Liver (tissue), 9 donors: ENCODE results near the gene IGF2BP2. TPM values are rescaled to one million over a fixed set of nuclear protein-coding genes. Genes with fewer than 3 reads are reported as not detected.

Source experiments
- DNase-seq: peaks from one replicate; pipeline ENCODE4 v3.0.0-alpha.2; 2017; ENCODE audit warnings: low spot score
- H3K27ac ChIP-seq, 2 donors: one replicate each; pipeline ENCODE4 v1.7.0; 2013; ENCODE audit warnings: inconsistent platforms in 2 of 2, low read length in 2 of 2, control low read depth in 1 of 2, low read depth in 1 of 2, mild to moderate bottlenecking in 1 of 2
- H3K27me3 ChIP-seq, 4 donors: one replicate each; pipeline versions ENCODE4 v1.6.1 to v1.7.0; 2013; ENCODE audit warnings: low read length in 3 of 4, inconsistent platforms in 1 of 4, mild to moderate bottlenecking in 1 of 4, moderate library complexity in 1 of 4; ENCODE audit not compliant: control insufficient read depth in 4 of 4, insufficient read depth in 4 of 4
- H3K36me3 ChIP-seq, 4 donors: one replicate each; pipeline versions ENCODE4 v1.6.1 to v1.7.0; 2013; ENCODE audit warnings: low read length in 3 of 4, mild to moderate bottlenecking in 3 of 4, low read depth in 1 of 4, moderate library complexity in 1 of 4; ENCODE audit not compliant: control insufficient read depth in 4 of 4, insufficient read depth in 3 of 4
- H3K4me1 ChIP-seq, 4 donors: one replicate each; pipeline versions ENCODE4 v1.6.1 to v1.7.0; 2013; ENCODE audit warnings: low read length in 3 of 4, mild to moderate bottlenecking in 3 of 4, moderate library complexity in 1 of 4; ENCODE audit not compliant: control insufficient read depth in 4 of 4, insufficient read depth in 4 of 4
- H3K4me3 ChIP-seq, 3 donors: one replicate each; pipeline versions ENCODE4 v1.6.1 to v1.7.0; 2013; ENCODE audit warnings: low read length in 3 of 3, control low read depth in 1 of 3, low read depth in 1 of 3, mild to moderate bottlenecking in 1 of 3
- H3K9ac ChIP-seq, 2 donors: one replicate each; pipeline ENCODE4 v1.7.0; 2013; ENCODE audit warnings: low read length in 2 of 2, mild to moderate bottlenecking in 2 of 2, moderate library complexity in 2 of 2, control low read depth in 1 of 2, low read depth in 1 of 2
- H3K9me3 ChIP-seq, 4 donors: one replicate each; pipeline versions ENCODE4 v1.6.1 to v1.7.0; 2013; ENCODE audit warnings: low read length in 3 of 4; ENCODE audit not compliant: control insufficient read depth in 4 of 4
- ATF3 ChIP-seq: IDR thresholded peaks from 2 replicates; pipeline ENCODE4 v1.6.1; 2016; ENCODE audit warnings: antibody characterized with exemption
- CTCF ChIP-seq: fragments of 150-350 bp; IDR thresholded peaks from 2 replicates; pipeline ENCODE4 v1.5.1; 2017; ENCODE audit warnings: improper control_type of control experiment, low read depth, low read length; ENCODE audit not compliant: missing input control
- EGR1 ChIP-seq, 2 donors: IDR thresholded peaks; 2 replicates each; pipeline ENCODE4 v1.6.1; 2016 to 2018; ENCODE audit warnings: antibody characterized with exemption in 2 of 2, low read depth in 2 of 2
- FOXA1 ChIP-seq: IDR thresholded peaks from 2 replicates; pipeline ENCODE4 v1.6.1; 2016; ENCODE audit warnings: antibody characterized with exemption
- FOXA2 ChIP-seq: IDR thresholded peaks from 2 replicates; pipeline ENCODE4 v1.6.1; 2016; ENCODE audit warnings: antibody characterized with exemption
- GABPA ChIP-seq, 2 donors: IDR thresholded peaks in 1 of 2; conservative IDR thresholded peaks in 1 of 2; 2 replicates each; pipeline ENCODE4 v1.6.1; 2016; ENCODE audit warnings: antibody characterized with exemption in 2 of 2, mild to moderate bottlenecking in 1 of 2, moderate library complexity in 1 of 2
- HNF4A ChIP-seq, 2 donors: conservative IDR thresholded peaks; 2 replicates each; pipeline ENCODE4 v1.6.1; 2016; ENCODE audit warnings: antibody characterized with exemption in 2 of 2, mild to moderate bottlenecking in 2 of 2
- HNF4G ChIP-seq: IDR thresholded peaks from 2 replicates; pipeline ENCODE4 v1.6.1; 2016; ENCODE audit warnings: antibody characterized with exemption
- JUND ChIP-seq, 2 donors: IDR thresholded peaks; 2 replicates each; pipeline ENCODE4 v1.6.1; 2016; ENCODE audit warnings: antibody characterized with exemption in 2 of 2
- NR2F2 ChIP-seq: IDR thresholded peaks from 2 replicates; pipeline ENCODE4 v1.6.1; 2016; ENCODE audit warnings: antibody characterized with exemption
- RAD21 ChIP-seq, 2 donors: IDR thresholded peaks; 2 replicates each; pipeline ENCODE4 v1.6.1; 2016; ENCODE audit warnings: antibody characterized with exemption in 2 of 2, mild to moderate bottlenecking in 2 of 2
- REST ChIP-seq: IDR thresholded peaks from 2 replicates; pipeline ENCODE4 v1.6.1; 2016; ENCODE audit warnings: antibody characterized with exemption, mild to moderate bottlenecking
- RXRA ChIP-seq, 2 donors: IDR thresholded peaks; 2 replicates each; pipeline ENCODE4 v1.6.1; 2017 to 2018; ENCODE audit warnings: antibody characterized with exemption in 2 of 2, mild to moderate bottlenecking in 1 of 2
- SP1 ChIP-seq: IDR thresholded peaks from 2 replicates; pipeline ENCODE4 v1.6.1; 2018; ENCODE audit warnings: antibody characterized with exemption, mild to moderate bottlenecking
- TAF1 ChIP-seq: conservative IDR thresholded peaks from 2 replicates; pipeline ENCODE4 v1.6.1; 2016; ENCODE audit warnings: antibody characterized with exemption, mild to moderate bottlenecking
- YY1 ChIP-seq: IDR thresholded peaks from 2 replicates; pipeline ENCODE4 v1.6.1; 2016; ENCODE audit warnings: antibody characterized with exemption, mild to moderate bottlenecking
- ZBTB33 ChIP-seq: IDR thresholded peaks from 2 replicates; pipeline ENCODE4 v1.6.1; 2016; ENCODE audit warnings: antibody characterized with exemption
- WGBS: extraction: QIAGEN DNeasy Blood & Tissue Kit; methylation state at CpG from one replicate; pipeline ENCODE4 v1.1.7; 2013; 5-methylcytosine and 5-hydroxymethylcytosine counted together
- polyA plus RNA-seq, 2 donors: library from polyadenylated mRNA; stranded (reverse) in 1 of 2; unstranded in 1 of 2; fragments of 200-250 nt in 1 of 2; fragments of >200 nt in 1 of 2; fragmentation: Nextera tagmentation in 1 of 2; extraction: Ambion mirVana in 1 of 2; gene quantifications; one replicate each; pipeline versions ENCODE4 v1.2.1 to v1.2.3, GENCODE V29; 2013 to 2015
- total RNA-seq, 2 donors: library from RNA; depleted of rRNA; stranded (reverse); fragments of >200 nt; gene quantifications; one replicate each; pipeline ENCODE4 v1.2.3, GENCODE V29; 2014
- donor health status: healthy.
- donor health status: healthy.
- donor health status: healthy.
- donor health status: healthy.
- donor health status: healthy.

IGF2BP2 gene
- total and polyA plus RNA-seq, 4 donors: 0.67 to 35.0 (median 1.7) TPM

- Histone ChIP-seq H3K4me3 (no peak overlapping the region), H3K9ac (no peak overlapping the region), H3K4me1 (no peaks in the 10 kb centered on the region), H3K36me3 (no peaks in the 10 kb centered on the region), H3K27ac (no peak overlapping the region), H3K9me3 (no peaks in the 10 kb centered on the region), H3K27me3 (no peaks in the 10 kb centered on the region)
- WGBS: 69% methylated on average over 5 of the region's 5 CpGs
- no peak for DNase-seq
- TF ChIP-seq EGR1 (IDR thresholded peaks at IDR 0.05; ENCODE audit: low read depth in 2 of 2) (no peak), CTCF (no peak), SP1 (no peak), NR2F2 (no peak), JUND (IDR thresholded peaks at IDR 0.05) (no peak), HNF4G (no peak), ZBTB33 (no peak), RXRA (IDR thresholded peaks at IDR 0.05) (no peak), FOXA1 (no peak), YY1 (no peak), RAD21 (IDR thresholded peaks at IDR 0.05) (no peak), TAF1 (no peak), REST (no peak), GABPA (IDR thresholded peaks at IDR 0.05 in 1 of 2, conservative IDR thresholded peaks at IDR 0.05 in 1 of 2) (no peak)
These were observed 78.4 kb downstream of the IGF2BP2 start for GRCh38 chr3:185746470-185746869.

GRCh38 chr3:185744997-185745843 is 79.6 kb downstream of the IGF2BP2 start:
- no peak overlapping the region for H3K27ac ChIP-seq
- WGBS: 49% methylated on average over 12 of the region's 12 CpGs
- H3K4me1 ChIP-seq: no peaks in the 10 kb centered on the region
- H3K27me3 ChIP-seq: no peaks in the 10 kb centered on the region
- no peaks in the 10 kb centered on the region for H3K9me3 ChIP-seq
- H3K36me3 ChIP-seq: no peaks in the 10 kb centered on the region
- H3K4me3 ChIP-seq: no peak overlapping the region
- DNase-seq: no peak
- no peak overlapping the region for H3K9ac ChIP-seq
- TF ChIP-seq ZBTB33: no peak
- no peak for TF ChIP-seq ATF3
- no peak for TF ChIP-seq FOXA2
- TF ChIP-seq HNF4A (conservative IDR thresholded peaks at IDR 0.05): no peak
- TF ChIP-seq HNF4G: no peak
- no peak for TF ChIP-seq RAD21 (IDR thresholded peaks at IDR 0.05)
- no peak for TF ChIP-seq REST
- no peak for TF ChIP-seq JUND (IDR thresholded peaks at IDR 0.05)
- TF ChIP-seq NR2F2: no peak
